Neural progenitor cell (in vitro differentiated cells): ENCODE measurements around the gene ZMYND11. TPM values are rescaled to one million over a fixed set of nuclear protein-coding genes. Genes with fewer than 3 reads are reported as not detected.

ENCODE experiments used
- DNase-seq: peaks from one replicate; pipeline ENCODE4 v3.0.0-alpha.2; 2016; ENCODE audit warnings: low spot score
- H2AFZ ChIP-seq: fragments of 200-600 bp; sonication (generic); replicated peaks from 2 replicates; pipeline ENCODE4 v1.6.1; 2016; ENCODE audit warnings: antibody characterized with exemption
- H3F3A ChIP-seq: fragments of 200-600 bp; sonication (generic); 2 replicates; pipeline ENCODE4 v1.6.1; 2016; ENCODE audit warnings: antibody characterized with exemption, low read depth
- H3K27ac ChIP-seq: fragments of 200-600 bp; sonication (generic); 2 replicates; pipeline ENCODE4 v1.5.1; 2016; ENCODE audit warnings: mild to moderate bottlenecking
- H3K27me3 ChIP-seq: fragments of 200-600 bp; sonication (generic); 2 replicates; pipeline ENCODE4 v1.6.1; 2016; ENCODE audit warnings: mild to moderate bottlenecking, moderate library complexity
- H3K36me3 ChIP-seq: fragments of 200-600 bp; sonication (generic); 2 replicates; pipeline ENCODE4 v1.5.1; 2016
- H3K4me1 ChIP-seq: fragments of 200-600 bp; sonication (generic); 2 replicates; pipeline ENCODE4 v1.6.1; 2016; ENCODE audit warnings: mixed run types
- H3K4me2 ChIP-seq: fragments of 200-600 bp; sonication (generic); 2 replicates; pipeline ENCODE4 v1.6.1; 2016
- H3K4me3 ChIP-seq: fragments of 200-600 bp; sonication (generic); 2 replicates; pipeline ENCODE4 v1.5.1; 2016
- H3K79me2 ChIP-seq: fragments of 200-600 bp; sonication (generic); 2 replicates; pipeline ENCODE4 v1.6.1; 2016; ENCODE audit warnings: low read depth
- H3K9ac ChIP-seq: fragments of 200-600 bp; sonication (generic); 2 replicates; pipeline ENCODE4 v1.6.1; 2016
- H3K9me3 ChIP-seq: fragments of 200-600 bp; sonication (generic); 2 replicates; pipeline ENCODE4 v1.5.1; 2016; ENCODE audit warnings: low read depth
- H4K20me1 ChIP-seq: fragments of 200-600 bp; sonication (generic); 2 replicates; pipeline ENCODE4 v1.6.1; 2016; ENCODE audit warnings: low read depth
- H3K27ac Mint-ChIP-seq: 3 replicates; pipeline ENCODE4 v1.8.0; 2021; ENCODE audit warnings: mixed read lengths
- H3K27me3 Mint-ChIP-seq: 2 replicates; pipeline ENCODE4 v1.8.0; 2022; ENCODE audit warnings: low read depth, mild to moderate bottlenecking, inconsistent platforms, moderate library complexity, mixed read lengths; ENCODE audit not compliant: insufficient read depth
- H3K36me3 Mint-ChIP-seq: 3 replicates; pipeline ENCODE4 v1.8.0; 2021; ENCODE audit warnings: mixed read lengths
- H3K4me1 Mint-ChIP-seq: 3 replicates; pipeline ENCODE4 v1.8.0; 2021; ENCODE audit warnings: mixed read lengths
- H3K4me3 Mint-ChIP-seq: 3 replicates; pipeline ENCODE4 v1.8.0; 2021; ENCODE audit warnings: mild to moderate bottlenecking, moderate library complexity, mixed read lengths
- H3K9me3 Mint-ChIP-seq: 3 replicates; pipeline ENCODE4 v1.8.0; 2020; ENCODE audit warnings: mixed read lengths
- EZH2 ChIP-seq: fragments of 200-600 bp; sonication (generic); IDR thresholded peaks from 2 replicates; pipeline ENCODE4 v1.6.1; 2017; ENCODE audit warnings: antibody characterized with exemption, mild to moderate bottlenecking, moderate library complexity
- EZH2phosphoT487 ChIP-seq: fragments of 200-600 bp; sonication (generic); IDR thresholded peaks from 2 replicates; pipeline ENCODE4 v1.6.1; 2017; ENCODE audit warnings: antibody characterized with exemption
- total RNA-seq: library from RNA; depleted of rRNA; stranded (reverse); fragments of >200 nt; gene quantifications from 2 replicates; pipeline ENCODE4 v1.2.3, GENCODE V29; 2015; ENCODE audit warnings: low replicate concordance
- TF ChIP-seq, protein P1 (sequence below): fragments of 200-600 bp; sonication (generic); IDR thresholded peaks from 2 replicates; pipeline ENCODE4 v1.5.1; 2017; ENCODE audit warnings: antibody characterized with exemption, mild to moderate bottlenecking

Gene ZMYND11
- total RNA-seq, 1 donor from 2014 or later = 59.5 TPM

DNA sequence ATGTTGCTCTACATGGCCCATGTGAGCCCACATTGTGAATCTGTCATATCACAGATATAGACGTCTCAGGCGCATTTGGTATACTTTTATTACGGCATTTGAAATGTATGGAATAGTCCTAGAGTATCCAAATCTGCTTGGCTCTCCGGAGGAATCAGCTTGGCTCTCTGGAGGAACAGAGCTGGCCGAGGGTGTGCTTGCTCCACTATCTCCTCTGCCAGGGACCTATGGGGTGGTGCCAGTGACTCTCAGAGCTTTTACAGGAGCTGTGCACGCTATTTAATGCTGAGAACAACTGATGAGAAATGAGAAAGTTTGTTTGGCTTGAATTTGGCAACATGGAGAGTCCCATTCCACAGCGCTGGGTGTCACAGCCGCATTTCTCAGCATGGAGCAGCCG is 144.0 kb downstream of the ZMYND11 start:
- no peak overlapping the region for H3K27ac ChIP-seq
- no peak overlapping the region for H2AFZ ChIP-seq
- no peaks in the 10 kb centered on the region for H3K36me3 ChIP-seq
- no peak overlapping the region for H3K4me2 ChIP-seq
- H3K9me3 ChIP-seq = no peaks in the 10 kb centered on the region
- Mint-ChIP-seq H3K4me1 (peaks cover 2% of the 10 kb centered on the region), H3K27ac (no peak overlapping the region), H3K9me3 (no peaks in the 10 kb centered on the region), H3K36me3 (peaks cover 39% of the 10 kb centered on the region), H3K4me3 (no peak overlapping the region), H3K27me3 (peaks cover 4% of the 10 kb centered on the region)
- H3K27me3 ChIP-seq = no peaks in the 10 kb centered on the region
- no peaks in the 10 kb centered on the region for H3K4me1 ChIP-seq
- no peaks in the 10 kb centered on the region for H3K79me2 ChIP-seq
- H3F3A ChIP-seq = no peaks in the 10 kb centered on the region
- H3K4me3 ChIP-seq = no peak overlapping the region
- TF ChIP-seq, protein P1, sequence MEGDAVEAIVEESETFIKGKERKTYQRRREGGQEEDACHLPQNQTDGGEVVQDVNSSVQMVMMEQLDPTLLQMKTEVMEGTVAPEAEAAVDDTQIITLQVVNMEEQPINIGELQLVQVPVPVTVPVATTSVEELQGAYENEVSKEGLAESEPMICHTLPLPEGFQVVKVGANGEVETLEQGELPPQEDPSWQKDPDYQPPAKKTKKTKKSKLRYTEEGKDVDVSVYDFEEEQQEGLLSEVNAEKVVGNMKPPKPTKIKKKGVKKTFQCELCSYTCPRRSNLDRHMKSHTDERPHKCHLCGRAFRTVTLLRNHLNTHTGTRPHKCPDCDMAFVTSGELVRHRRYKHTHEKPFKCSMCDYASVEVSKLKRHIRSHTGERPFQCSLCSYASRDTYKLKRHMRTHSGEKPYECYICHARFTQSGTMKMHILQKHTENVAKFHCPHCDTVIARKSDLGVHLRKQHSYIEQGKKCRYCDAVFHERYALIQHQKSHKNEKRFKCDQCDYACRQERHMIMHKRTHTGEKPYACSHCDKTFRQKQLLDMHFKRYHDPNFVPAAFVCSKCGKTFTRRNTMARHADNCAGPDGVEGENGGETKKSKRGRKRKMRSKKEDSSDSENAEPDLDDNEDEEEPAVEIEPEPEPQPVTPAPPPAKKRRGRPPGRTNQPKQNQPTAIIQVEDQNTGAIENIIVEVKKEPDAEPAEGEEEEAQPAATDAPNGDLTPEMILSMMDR = no peak
- TF ChIP-seq EZH2 (no peak), EZH2phosphoT487 (no peak)
- DNase-seq = no peak
- H3K9ac ChIP-seq = no peak overlapping the region
- no peaks in the 10 kb centered on the region for H4K20me1 ChIP-seq

DNA sequence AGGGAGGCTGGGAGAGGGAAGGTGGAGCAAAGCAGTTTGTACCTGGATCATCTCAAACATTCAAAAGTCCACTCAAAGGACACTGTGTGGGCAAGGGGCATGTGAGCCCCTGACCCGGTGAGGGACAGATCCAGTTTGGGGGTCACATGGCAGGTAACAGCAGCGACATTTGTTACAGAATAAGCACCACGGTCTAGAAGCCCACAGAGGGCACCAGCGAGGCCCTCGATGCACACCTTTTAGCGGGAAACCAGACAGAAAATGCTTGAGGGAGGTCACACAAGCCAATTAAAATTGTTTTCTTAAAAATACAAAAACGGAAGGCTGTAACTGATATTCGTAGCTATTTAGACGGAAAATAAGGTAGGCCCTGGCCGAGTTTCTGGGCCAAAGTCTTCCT is 144.4 kb downstream of the ZMYND11 start:
- no peaks in the 10 kb centered on the region for H3F3A ChIP-seq
- DNase-seq = no peak
- no peak overlapping the region for H3K27ac Mint-ChIP-seq

DNA sequence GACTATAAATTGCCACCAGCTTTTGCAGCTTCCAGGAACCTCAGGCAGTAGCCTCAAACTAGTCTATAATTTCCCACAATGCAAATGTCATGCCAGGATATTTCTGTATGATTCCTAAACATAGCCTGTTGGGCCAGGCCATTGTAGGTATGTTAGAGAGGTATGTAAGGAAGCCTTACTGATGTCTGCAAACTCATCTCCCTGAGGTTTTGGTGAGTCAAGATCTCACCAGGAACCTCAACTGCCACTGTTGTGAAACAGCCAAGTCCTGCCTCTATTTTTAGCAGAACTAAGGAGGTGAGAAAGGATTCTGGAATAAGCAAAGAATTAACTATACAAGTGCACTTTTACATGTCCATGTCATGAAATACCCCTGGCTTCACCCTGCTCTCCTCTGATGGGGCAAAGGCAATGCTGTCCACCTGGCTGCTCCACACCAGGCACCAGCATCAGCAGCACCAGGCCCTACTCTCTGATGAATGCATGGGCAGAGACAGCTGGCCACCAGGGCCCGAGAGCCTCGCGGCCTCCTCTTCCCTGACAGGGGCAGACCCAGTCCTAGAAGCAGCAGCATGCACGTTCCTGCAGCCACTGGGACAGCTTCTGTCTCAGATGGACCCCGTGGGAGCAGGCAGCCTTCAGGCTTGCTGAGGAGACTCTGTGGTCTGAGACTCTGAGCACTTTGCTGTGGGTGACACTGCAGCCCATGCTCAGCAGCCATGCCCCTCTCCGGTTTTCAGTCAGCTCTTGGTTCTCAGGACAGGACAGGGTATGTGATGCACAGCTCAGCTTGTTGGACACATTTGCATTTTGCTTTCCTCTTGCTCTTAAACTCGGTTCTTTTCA is 147.3 kb downstream of the ZMYND11 start:
- H3K27me3 Mint-ChIP-seq = peaks cover 6% of the 10 kb centered on the region
- H3K36me3 ChIP-seq = no peaks in the 10 kb centered on the region

More for the DNA sequence above, 144.4 kb downstream of the ZMYND11 start:
- no peaks in the 10 kb centered on the region for H3K27me3 ChIP-seq
- no peaks in the 10 kb centered on the region for H3K4me1 ChIP-seq
- no peaks in the 10 kb centered on the region for H3K9me3 ChIP-seq
- H3K4me3 ChIP-seq = no peak overlapping the region
- no peaks in the 10 kb centered on the region for H3K79me2 ChIP-seq
- Mint-ChIP-seq H3K4me3 (no peak overlapping the region), H3K36me3 (peaks cover 41% of the 10 kb centered on the region), H3K4me1 (peaks cover 2% of the 10 kb centered on the region), H3K9me3 (no peaks in the 10 kb centered on the region), H3K27me3 (peaks cover 6% of the 10 kb centered on the region)
- TF ChIP-seq, protein P1 = peak; percentile 40
- no peak for TF ChIP-seq EZH2phosphoT487
- no peak overlapping the region for H3K9ac ChIP-seq
- no peak overlapping the region for H2AFZ ChIP-seq
- no peak overlapping the region for H3K27ac ChIP-seq
- no peaks in the 10 kb centered on the region for H3K36me3 ChIP-seq
- no peaks in the 10 kb centered on the region for H4K20me1 ChIP-seq
- no peak overlapping the region for H3K4me2 ChIP-seq

More for the DNA sequence above, 147.3 kb downstream of the ZMYND11 start:
- no peak for DNase-seq
- Histone ChIP-seq H3K4me1 (no peaks in the 10 kb centered on the region), H3K4me2 (no peak overlapping the region), H2AFZ (no peak overlapping the region), H3K4me3 (no peak overlapping the region), H3K27ac (no peak overlapping the region), H3K9ac (no peak overlapping the region), H4K20me1 (no peaks in the 10 kb centered on the region), H3K79me2 (no peaks in the 10 kb centered on the region), H3F3A (no peaks in the 10 kb centered on the region), H3K9me3 (no peaks in the 10 kb centered on the region), H3K27me3 (no peaks in the 10 kb centered on the region)
- TF ChIP-seq, protein P1 = no peak
- TF ChIP-seq EZH2 (no peak), EZH2phosphoT487 (no peak)
- H3K9me3 Mint-ChIP-seq = no peaks in the 10 kb centered on the region
- H3K27ac Mint-ChIP-seq = no peak overlapping the region
- H3K4me1 Mint-ChIP-seq = no peaks in the 10 kb centered on the region
- no peak overlapping the region for H3K4me3 Mint-ChIP-seq
- H3K36me3 Mint-ChIP-seq = peaks cover 42% of the 10 kb centered on the region
